ENCODE results near the gene MAP2.

DNA sequence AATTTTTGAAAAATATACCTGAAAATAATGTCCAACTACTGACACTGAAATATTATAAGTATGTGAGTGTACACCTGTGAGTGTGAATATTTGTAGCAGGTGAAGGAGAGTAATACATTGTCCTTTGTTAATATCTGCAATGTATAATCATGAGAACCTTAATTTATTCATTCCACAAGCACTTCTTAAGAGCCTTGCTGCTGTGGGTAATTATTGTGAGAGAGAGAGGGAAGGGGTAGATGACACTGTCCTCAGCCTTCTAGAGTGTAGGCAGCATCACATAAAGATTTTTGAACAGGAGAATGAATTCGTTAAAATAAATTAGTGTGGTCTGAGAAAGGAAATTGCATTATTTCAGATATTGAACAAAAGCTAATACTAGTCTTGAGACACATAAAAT is 157.2 kb downstream of the MAP2 start:
- TF ChIP-seq EZH2 (IDR thresholded peaks at IDR 0.05; ENCODE audit: low read depth, unreplicated experiment) (no peak), EZH2phosphoT487 (IDR thresholded peaks at IDR 0.05; ENCODE audit: unreplicated experiment) (no peak), ZNF331 (CRISPR knock-in tag; IDR thresholded peaks at IDR 0.05; ENCODE audit: low read depth) (no peak), NANOG (IDR thresholded peaks at IDR 0.05; ENCODE audit: borderline replicate concordance) (no peak), POLR2AphosphoS5 (IDR thresholded peaks at IDR 0.05; ENCODE audit: low read depth) (no peak), JUNB (IDR thresholded peaks at IDR 0.05; ENCODE audit: unreplicated experiment) (no peak), STAT1 (IDR thresholded peaks at IDR 0.05; ENCODE audit: unreplicated experiment) (no peak), CREB1 (CRISPR knock-in tag; IDR thresholded peaks at IDR 0.05; ENCODE audit: low read depth) (no peak), ZNF114 (CRISPR knock-in tag; IDR thresholded peaks at IDR 0.05) (no peak)
- TF ChIP-seq, protein P1, sequence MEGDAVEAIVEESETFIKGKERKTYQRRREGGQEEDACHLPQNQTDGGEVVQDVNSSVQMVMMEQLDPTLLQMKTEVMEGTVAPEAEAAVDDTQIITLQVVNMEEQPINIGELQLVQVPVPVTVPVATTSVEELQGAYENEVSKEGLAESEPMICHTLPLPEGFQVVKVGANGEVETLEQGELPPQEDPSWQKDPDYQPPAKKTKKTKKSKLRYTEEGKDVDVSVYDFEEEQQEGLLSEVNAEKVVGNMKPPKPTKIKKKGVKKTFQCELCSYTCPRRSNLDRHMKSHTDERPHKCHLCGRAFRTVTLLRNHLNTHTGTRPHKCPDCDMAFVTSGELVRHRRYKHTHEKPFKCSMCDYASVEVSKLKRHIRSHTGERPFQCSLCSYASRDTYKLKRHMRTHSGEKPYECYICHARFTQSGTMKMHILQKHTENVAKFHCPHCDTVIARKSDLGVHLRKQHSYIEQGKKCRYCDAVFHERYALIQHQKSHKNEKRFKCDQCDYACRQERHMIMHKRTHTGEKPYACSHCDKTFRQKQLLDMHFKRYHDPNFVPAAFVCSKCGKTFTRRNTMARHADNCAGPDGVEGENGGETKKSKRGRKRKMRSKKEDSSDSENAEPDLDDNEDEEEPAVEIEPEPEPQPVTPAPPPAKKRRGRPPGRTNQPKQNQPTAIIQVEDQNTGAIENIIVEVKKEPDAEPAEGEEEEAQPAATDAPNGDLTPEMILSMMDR (conservative IDR thresholded peaks at IDR 0.05; ENCODE audit: low read depth in 2 of 2), result no peak
- TF ChIP-seq, protein P2, sequence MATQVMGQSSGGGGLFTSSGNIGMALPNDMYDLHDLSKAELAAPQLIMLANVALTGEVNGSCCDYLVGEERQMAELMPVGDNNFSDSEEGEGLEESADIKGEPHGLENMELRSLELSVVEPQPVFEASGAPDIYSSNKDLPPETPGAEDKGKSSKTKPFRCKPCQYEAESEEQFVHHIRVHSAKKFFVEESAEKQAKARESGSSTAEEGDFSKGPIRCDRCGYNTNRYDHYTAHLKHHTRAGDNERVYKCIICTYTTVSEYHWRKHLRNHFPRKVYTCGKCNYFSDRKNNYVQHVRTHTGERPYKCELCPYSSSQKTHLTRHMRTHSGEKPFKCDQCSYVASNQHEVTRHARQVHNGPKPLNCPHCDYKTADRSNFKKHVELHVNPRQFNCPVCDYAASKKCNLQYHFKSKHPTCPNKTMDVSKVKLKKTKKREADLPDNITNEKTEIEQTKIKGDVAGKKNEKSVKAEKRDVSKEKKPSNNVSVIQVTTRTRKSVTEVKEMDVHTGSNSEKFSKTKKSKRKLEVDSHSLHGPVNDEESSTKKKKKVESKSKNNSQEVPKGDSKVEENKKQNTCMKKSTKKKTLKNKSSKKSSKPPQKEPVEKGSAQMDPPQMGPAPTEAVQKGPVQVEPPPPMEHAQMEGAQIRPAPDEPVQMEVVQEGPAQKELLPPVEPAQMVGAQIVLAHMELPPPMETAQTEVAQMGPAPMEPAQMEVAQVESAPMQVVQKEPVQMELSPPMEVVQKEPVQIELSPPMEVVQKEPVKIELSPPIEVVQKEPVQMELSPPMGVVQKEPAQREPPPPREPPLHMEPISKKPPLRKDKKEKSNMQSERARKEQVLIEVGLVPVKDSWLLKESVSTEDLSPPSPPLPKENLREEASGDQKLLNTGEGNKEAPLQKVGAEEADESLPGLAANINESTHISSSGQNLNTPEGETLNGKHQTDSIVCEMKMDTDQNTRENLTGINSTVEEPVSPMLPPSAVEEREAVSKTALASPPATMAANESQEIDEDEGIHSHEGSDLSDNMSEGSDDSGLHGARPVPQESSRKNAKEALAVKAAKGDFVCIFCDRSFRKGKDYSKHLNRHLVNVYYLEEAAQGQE (IDR thresholded peaks at IDR 0.05; ENCODE audit: unreplicated experiment), result no peak
- TF ChIP-seq, protein P3, sequence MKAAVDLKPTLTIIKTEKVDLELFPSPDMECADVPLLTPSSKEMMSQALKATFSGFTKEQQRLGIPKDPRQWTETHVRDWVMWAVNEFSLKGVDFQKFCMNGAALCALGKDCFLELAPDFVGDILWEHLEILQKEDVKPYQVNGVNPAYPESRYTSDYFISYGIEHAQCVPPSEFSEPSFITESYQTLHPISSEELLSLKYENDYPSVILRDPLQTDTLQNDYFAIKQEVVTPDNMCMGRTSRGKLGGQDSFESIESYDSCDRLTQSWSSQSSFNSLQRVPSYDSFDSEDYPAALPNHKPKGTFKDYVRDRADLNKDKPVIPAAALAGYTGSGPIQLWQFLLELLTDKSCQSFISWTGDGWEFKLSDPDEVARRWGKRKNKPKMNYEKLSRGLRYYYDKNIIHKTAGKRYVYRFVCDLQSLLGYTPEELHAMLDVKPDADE (IDR thresholded peaks at IDR 0.05), result no peak

Data from GM23338 (cell line).